ENCODE measurements around the gene STRN3. TPM values are rescaled to one million over a fixed set of nuclear protein-coding genes. Genes with fewer than 3 reads are reported as not detected.

STRN3 gene
- total RNA-seq, 2 experiments from 2014 or later = 21.8 to 24.1 TPM

- Mint-ChIP-seq H3K27ac (no peak overlapping the region), H3K4me1 (peaks cover 12% of the 10 kb centered on the region), H3K4me3 (peak overlapping the region; percentile 64), H3K36me3 (peaks cover 2% of the 10 kb centered on the region), H3K9me3 (no peaks in the 10 kb centered on the region), H3K27me3 (peaks cover 54% of the 10 kb centered on the region)
- no peak for ATAC-seq (ENCODE audit: low read depth)
- POLR2A ChIA-PET = interaction anchor here (0.6 kb wide), 1 partner anchor 56 kb away, joined by 3 read pairs; no protein-coding TSS in a partner anchor
- no peak for DNase-seq
These were observed 152.7 kb downstream of the STRN3 start for GRCh38 chr14:30873308-30874119.

- Mint-ChIP-seq H3K4me3 (no peak overlapping the region), H3K27me3 (peaks cover 56% of the 10 kb centered on the region), H3K4me1 (peaks cover 12% of the 10 kb centered on the region), H3K27ac (no peak overlapping the region), H3K9me3 (no peaks in the 10 kb centered on the region), H3K36me3 (peaks cover 2% of the 10 kb centered on the region)
- ATAC-seq (ENCODE audit: low read depth) (no peak), DNase-seq (no peak)
- POLR2A ChIA-PET = no interaction called here
These were observed 153.6 kb downstream of the STRN3 start for GRCh38 chr14:30872602-30873001.

DNA sequence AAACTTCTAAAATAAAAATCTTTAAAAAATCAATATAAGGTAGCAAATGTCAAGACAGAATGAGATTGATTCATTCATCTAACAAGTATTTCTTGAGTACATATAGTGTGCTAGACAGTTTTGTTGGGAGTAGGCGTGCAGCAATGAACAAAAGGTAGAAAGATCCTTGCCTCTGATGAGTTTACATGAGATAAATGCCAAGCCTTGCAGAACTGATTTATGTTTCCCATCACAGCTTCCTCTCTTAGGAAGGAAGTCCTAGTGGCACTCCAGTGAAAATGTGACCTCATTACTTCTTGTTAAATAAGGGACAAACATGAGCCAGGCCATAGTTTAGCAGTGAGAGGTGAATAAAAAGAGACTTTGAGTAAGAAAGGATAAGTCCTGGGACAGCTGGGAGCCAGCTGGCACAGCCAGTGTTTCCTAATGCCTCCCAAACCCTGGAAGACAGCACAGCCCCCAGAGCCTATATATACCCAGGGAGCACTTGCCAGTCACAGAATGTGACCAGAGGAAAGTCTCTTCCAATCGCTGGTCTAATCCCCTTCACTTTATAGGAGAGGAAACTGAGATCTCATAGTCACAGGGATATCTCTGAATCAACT lies 156.5 kb downstream of the STRN3 start:
- no peaks in the 10 kb centered on the region for H3K9me3 Mint-ChIP-seq
- ATAC-seq (ENCODE audit: low read depth) (no peak), DNase-seq (no peak)
- POLR2A ChIA-PET = no interaction called here
- H3K27me3 Mint-ChIP-seq = peaks cover 54% of the 10 kb centered on the region
- no peaks in the 10 kb centered on the region for H3K36me3 Mint-ChIP-seq
- H3K4me3 Mint-ChIP-seq = no peak overlapping the region
- H3K27ac Mint-ChIP-seq = no peak overlapping the region
- peaks cover 5% of the 10 kb centered on the region for H3K4me1 Mint-ChIP-seq

GRCh38 chr14:30868736-30869135 lies 157.4 kb downstream of the STRN3 start:
- Mint-ChIP-seq H3K27ac (no peak overlapping the region), H3K9me3 (no peaks in the 10 kb centered on the region), H3K27me3 (peaks cover 58% of the 10 kb centered on the region), H3K36me3 (no peaks in the 10 kb centered on the region), H3K4me1 (peaks cover 5% of the 10 kb centered on the region), H3K4me3 (no peak overlapping the region)
- ATAC-seq (ENCODE audit: low read depth) (no peak), DNase-seq (no peak)
- POLR2A ChIA-PET = no interaction called here

GRCh38 chr14:30864934-30865333 lies 161.2 kb downstream of the STRN3 start:
- Mint-ChIP-seq H3K4me3 (no peak overlapping the region), H3K27me3 (peaks cover 51% of the 10 kb centered on the region), H3K36me3 (no peaks in the 10 kb centered on the region), H3K4me1 (no peaks in the 10 kb centered on the region), H3K9me3 (no peaks in the 10 kb centered on the region), H3K27ac (no peak overlapping the region)
- POLR2A ChIA-PET = no interaction called here
- no peak for DNase-seq
- ATAC-seq (ENCODE audit: low read depth) = no peak

GRCh38 chr14:30861200-30861599 lies 165.0 kb downstream of the STRN3 start:
- no peak overlapping the region for H3K27ac Mint-ChIP-seq
- H3K4me1 Mint-ChIP-seq = no peaks in the 10 kb centered on the region
- no peak overlapping the region for H3K4me3 Mint-ChIP-seq
- H3K9me3 Mint-ChIP-seq = no peaks in the 10 kb centered on the region
- H3K27me3 Mint-ChIP-seq = peaks cover 42% of the 10 kb centered on the region
- ATAC-seq (ENCODE audit: low read depth) = no peak
- POLR2A ChIA-PET = no interaction called here
- no peaks in the 10 kb centered on the region for H3K36me3 Mint-ChIP-seq
- no peak for DNase-seq

- Mint-ChIP-seq H3K36me3 (peaks cover 1% of the 10 kb centered on the region), H3K27me3 (peaks cover 12% of the 10 kb centered on the region), H3K9me3 (peaks cover 1% of the 10 kb centered on the region), H3K4me1 (peaks cover 3% of the 10 kb centered on the region), H3K4me3 (no peak overlapping the region), H3K27ac (no peak overlapping the region)
- DNase-seq (no peak), ATAC-seq (ENCODE audit: low read depth) (no peak)
- POLR2A ChIA-PET = no interaction called here
These were observed 170.7 kb downstream of the STRN3 start for GRCh38 chr14:30855345-30856037.

DNA sequence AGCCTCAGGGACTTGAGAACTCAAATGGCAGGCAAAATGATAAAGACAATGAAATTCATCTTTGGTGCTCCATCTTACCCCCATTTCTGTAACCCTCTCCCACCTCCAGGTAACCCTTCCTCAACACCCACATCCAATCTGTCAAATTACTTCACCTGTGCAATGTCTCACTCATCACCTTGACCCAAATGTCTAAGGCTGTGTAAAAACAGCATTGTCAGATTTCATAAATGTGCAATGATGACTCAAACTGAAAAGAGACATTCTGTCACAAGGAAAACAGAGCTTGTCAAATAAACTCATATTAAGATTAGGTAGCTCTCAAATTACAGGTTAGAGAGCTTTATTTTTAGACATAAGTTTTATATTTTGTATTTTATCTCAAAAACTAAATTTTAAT lies 171.7 kb downstream of the STRN3 start:
- no peak for ATAC-seq (ENCODE audit: low read depth)

DNA sequence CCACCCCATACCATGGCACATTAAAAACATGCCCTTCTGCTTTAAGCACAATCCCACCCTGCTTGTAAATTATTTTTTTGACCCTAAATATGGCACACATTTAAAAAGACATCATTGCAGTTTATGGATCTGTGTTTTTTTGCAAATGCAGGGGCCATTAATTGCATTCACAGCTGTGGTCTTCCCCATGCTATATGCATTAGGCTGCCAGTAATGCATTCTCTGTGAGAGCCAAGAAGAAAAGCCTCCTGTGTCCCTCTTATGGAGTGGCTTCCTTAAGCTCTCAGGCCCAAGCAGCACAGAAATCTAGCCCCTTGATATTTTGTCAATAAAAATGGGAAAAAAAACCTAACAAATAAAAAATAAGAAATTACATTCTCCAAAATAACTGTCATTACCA lies 172.2 kb downstream of the STRN3 start:
- no peak for ATAC-seq (ENCODE audit: low read depth)
- POLR2A ChIA-PET = no interaction called here

More for the DNA sequence above, 171.7 kb downstream of the STRN3 start:
- POLR2A ChIA-PET = no interaction called here
- Mint-ChIP-seq H3K4me1 (peaks cover 3% of the 10 kb centered on the region), H3K9me3 (peaks cover 1% of the 10 kb centered on the region), H3K27ac (no peak overlapping the region), H3K27me3 (peaks cover 9% of the 10 kb centered on the region), H3K4me3 (no peak overlapping the region), H3K36me3 (peaks cover 1% of the 10 kb centered on the region)
- no peak for DNase-seq

GRCh38 chr14:30849983-30850382 lies 176.2 kb downstream of the STRN3 start:
- Mint-ChIP-seq H3K36me3 (no peaks in the 10 kb centered on the region), H3K4me3 (no peak overlapping the region), H3K27ac (no peak overlapping the region), H3K4me1 (no peaks in the 10 kb centered on the region), H3K9me3 (peaks cover 3% of the 10 kb centered on the region), H3K27me3 (peaks cover 39% of the 10 kb centered on the region)
- POLR2A ChIA-PET = no interaction called here
- DNase-seq (no peak), ATAC-seq (ENCODE audit: low read depth) (no peak)

More for the DNA sequence above, 172.2 kb downstream of the STRN3 start:
- Mint-ChIP-seq H3K27me3 (peaks cover 15% of the 10 kb centered on the region), H3K4me1 (peaks cover 3% of the 10 kb centered on the region), H3K9me3 (peaks cover 1% of the 10 kb centered on the region), H3K4me3 (no peak overlapping the region), H3K36me3 (peaks cover 1% of the 10 kb centered on the region), H3K27ac (no peak overlapping the region)
- DNase-seq = no peak

DNA sequence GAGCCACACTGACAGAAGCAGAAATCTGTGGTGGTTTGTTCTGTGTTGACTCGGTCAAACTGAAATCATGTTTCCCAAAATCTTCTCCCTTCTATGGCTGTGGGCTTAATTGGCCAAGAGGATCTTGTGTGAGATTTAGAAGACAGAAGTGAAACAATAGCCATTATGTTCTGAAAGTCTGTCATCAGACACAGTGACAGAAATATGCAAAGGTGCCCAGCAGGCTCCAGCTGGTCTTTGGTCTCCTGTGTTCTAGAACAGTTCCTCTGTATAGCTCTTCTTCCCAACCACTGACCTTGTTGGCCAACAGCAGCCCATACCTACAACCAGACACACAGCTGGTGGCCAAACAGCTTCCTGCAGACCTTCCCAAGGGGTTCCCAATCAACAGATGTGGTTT lies 176.8 kb downstream of the STRN3 start:
- POLR2A ChIA-PET = no interaction called here
- H3K36me3 Mint-ChIP-seq = no peaks in the 10 kb centered on the region
- DNase-seq (no peak), ATAC-seq (ENCODE audit: low read depth) (no peak)
- H3K27ac Mint-ChIP-seq = no peak overlapping the region
- H3K4me3 Mint-ChIP-seq = no peak overlapping the region
- no peaks in the 10 kb centered on the region for H3K4me1 Mint-ChIP-seq
- peaks cover 2% of the 10 kb centered on the region for H3K9me3 Mint-ChIP-seq
- H3K27me3 Mint-ChIP-seq = peaks cover 40% of the 10 kb centered on the region

DNA sequence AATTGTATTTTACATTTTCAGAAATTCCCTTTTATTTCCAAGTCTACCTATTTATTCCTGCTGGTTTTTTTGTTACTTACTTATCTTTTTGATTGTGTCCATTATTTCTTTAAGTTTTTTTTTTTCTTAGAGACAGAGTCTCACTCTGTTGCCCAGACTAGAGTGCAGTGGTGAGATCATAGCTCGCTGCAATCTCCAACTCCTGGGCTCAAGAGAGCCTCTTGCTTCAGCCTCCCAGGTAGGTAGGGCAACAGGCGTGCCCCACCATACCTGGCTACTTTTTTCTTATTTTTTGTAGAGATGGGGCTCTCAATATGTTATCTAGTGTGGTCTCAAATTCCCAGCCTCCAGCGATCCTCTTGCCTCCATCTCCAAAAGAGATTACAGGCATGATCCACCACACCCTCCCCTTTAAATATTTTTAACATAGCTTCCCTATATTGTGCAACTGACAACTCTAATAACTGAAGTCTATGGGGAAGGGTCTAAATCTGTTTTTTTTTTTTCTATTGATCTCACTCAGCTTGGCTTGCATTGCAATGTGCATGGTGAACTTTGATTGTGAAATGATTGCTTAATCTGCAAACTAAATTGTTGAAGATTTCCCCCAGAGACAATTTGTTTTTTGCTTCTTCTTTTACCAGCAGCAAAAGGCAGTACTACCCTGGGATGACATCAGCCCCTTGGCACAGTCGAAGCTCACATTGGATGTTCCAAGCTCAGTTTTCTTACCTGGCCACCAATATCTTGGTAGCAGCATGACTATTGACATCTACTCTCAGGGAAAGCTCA lies 177.5 kb downstream of the STRN3 start:
- Mint-ChIP-seq H3K4me3 (no peak overlapping the region), H3K4me1 (no peaks in the 10 kb centered on the region), H3K9me3 (peaks cover 2% of the 10 kb centered on the region), H3K27me3 (peaks cover 42% of the 10 kb centered on the region), H3K27ac (no peak overlapping the region), H3K36me3 (no peaks in the 10 kb centered on the region)
- ATAC-seq (ENCODE audit: low read depth) = no peak
- POLR2A ChIA-PET = no interaction called here
- no peak for DNase-seq
